ENCODE measurements around the gene RHOF.
"Not testable (repeated sequence)": the region's sequence is repeated elsewhere in the genome, so short reads cannot be mapped to it uniquely, and the experiment has no call there.

Gene RHOF

DNA sequence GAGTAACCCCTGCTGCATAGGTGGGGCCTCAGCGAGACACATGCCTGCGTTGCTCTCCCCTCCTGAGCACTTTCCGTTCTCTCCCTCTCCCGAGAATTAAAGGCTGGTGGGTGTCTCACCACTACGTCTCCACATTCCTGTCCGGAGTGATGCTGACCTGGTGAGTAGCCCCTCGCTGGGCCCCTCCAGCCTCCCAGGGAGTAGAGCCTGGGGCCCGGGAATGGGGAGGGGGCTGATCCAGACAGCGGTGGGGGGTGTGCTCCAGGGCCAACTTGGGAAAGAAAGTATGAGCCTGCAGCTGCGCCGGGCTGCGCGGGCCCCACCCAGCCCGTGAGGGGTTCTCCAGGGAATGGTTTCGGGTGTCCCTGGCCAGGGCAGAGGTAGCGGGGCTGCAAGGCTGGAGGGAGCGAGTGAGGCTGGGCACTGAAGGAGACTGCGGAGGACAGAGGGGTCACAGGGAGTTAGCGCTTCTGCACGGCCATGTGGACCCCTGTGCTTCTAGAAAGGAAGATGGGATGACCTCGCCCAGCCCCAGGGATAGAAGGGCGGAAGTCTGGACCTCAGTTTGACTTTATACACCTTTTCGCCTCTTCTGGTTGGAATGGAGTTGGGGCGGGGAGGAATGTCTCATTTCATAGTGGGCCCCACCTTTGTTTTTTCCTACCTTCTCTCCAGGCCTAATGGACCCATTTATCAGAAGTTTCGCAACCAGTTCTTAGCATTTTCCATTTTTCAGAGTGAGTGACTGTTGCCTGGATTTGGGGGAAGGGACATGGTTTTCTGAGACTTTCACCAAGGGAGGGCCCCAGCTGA is 22.5 kb downstream of the RHOF start:
- no peak for DNase-seq

DNA sequence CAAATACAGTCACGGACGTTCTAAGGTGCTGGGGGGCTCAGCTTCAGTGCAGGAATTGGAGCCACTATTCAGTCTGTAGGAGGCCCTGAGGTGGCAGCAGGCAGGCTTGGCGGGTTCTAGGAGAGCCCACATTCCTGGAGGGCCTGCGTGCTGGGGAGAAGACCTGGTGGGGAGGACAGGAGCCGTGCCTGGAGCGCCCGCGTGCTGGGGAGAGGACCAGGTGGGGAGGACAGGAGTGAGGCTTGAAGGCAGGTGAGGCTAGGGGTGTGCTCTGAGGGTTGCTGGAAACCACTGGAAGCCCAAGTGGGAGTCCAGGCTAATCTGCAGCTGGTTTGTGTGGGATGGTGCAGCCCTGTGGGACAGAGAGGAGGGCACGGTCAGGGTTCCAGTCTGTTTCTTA is 23.1 kb downstream of the RHOF start:
- DNase-seq: no peak

DNA sequence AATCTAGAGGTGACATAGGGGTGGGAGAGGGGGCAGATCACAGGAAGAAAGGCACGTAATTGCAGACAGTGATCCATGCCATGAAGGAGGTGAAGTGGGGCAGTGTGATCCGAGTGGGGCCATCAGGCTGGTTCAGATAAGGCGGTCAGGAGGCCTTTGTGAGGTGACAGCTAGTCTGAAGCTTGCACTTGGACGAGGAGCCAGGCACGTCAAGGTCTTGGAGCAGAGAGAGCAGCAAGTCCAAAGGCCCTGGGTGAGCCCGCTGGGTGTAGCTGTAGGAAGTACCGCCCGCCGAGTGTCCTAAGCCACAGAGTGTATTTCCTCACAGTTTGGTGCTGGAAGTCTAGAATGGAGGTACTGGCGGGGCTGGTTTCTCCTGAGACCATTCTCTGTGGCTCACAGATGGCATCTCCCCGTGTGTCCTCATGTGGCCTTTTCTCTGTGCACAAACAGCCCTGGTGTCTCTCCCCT is 23.6 kb downstream of the RHOF start:
- no peak for DNase-seq

DNA sequence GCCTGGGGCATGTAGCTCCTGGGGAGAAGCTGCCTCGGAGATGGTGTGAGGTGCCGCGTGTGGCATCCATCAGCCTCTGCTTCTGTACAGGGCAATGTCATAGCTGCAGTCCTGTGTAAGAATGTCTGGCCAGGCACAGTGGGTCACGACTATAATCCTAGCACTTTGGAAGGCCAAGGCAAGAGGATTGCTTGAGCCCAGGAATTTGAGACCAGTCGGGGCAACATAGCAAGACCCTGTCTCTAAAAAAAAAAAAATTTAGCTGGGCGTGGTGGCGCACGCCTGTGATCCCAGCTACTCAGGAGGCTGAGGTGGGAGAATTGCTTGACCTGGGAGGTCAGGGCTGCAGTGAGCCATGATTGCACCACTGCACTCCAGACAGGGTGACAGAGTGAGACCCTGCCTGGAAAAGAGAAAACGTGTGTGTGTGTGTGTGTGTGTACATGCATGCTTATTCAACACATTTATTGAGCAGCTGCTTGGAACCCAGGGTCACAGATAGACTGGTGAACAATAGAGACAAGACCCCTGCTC is 24.1 kb downstream of the RHOF start:
- no peak for DNase-seq

DNA sequence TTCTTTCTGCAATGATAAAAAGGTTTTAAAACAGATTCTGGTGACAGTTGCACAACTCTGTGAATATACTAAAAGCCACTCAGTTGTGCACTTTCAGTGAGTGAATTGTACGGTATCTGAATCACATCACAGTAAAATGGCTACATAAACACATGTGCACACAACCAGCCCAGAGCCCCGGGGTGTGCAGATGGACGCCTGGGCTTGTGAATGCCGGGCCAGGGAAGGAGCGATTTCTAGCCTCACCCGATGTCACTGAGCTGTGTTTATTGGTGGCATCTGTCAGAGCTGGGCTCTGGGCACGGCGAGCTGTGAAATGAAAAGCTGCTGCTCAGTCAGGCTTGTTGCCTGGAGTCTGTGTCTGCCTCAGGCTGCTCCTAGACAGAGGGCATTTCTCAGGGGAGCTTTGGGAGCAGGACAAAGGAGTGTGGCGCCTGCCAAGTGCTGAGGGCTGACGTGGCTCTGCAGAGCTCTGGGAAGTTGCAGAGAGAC is 25.9 kb downstream of the RHOF start:
- no peak for DNase-seq

DNA sequence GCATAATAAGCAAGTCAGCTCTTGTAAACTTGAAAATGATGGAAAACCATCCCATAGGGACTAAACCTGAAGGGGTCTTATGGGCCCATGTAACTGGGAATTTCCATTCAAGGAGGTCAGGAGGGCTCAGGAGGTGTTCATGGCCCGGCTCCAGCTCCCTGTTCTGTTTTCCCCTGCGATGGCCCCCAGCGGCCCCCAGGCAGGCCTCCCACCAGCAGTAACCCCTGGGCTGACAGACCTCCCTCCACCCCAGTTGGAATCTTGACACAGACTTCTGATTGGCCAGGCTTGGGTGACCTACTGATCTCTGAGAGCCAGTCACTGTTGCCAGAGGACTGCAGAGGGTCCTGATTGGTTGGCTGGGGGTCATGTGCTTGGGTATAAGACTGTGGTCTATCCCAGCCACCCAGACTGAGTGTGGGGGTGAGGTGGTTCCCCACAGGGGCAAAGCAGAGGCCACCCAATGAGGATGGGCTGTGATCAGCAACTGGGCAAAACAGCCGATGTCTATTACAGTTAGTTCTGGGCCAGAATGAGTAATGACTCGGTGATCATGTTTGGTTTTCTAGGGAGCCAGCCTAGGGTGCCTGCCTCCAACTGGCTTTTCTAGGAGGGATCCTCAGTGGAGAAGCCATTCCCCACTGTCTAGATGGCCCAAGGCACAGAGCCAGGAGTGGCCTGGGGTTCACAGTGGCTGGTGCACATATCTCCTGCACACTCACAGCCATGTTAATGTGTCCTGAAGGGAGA is 27.0 kb downstream of the RHOF start:
- no peak for DNase-seq

DNA sequence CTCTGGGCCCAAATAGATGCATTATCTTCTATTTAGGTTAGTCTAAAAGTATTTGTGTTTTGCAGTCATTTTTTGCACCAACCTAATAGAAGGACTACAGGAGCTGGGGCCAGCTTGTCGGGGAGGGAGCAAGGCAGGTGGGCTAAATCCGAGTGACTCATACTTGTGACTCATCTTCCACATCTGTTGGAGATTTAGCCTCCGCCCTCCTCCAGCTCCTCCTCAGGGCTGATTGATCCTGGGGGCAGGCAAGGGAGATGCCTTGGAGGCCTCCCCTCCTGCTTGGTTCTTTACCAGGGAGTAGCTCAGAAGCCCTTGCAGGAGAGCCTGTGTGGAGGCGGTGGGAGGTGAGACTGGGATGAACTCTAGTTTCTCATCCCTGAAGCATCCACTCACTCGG is 27.9 kb downstream of the RHOF start:
- DNase-seq: no peak

DNA sequence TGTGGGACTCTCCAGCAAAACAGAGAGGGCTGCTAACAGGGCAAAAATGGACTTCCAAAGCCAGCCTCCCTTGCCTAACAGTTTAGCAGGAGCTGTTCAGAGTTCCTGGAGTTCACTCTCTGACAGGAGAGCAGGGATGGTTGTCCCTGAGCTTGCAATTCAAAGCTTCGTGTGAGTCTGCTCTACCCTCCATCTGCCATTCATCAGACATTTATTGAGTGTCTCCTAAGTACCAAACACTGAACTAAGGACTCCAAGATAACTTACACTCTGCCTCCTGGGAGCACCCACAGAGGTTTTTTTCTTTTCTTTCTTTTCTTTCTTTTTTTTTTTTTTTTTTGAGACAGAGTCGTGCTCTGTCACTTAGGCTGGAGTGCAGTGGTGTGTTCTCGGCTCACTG is 28.7 kb downstream of the RHOF start:
- no peak for DNase-seq

DNA sequence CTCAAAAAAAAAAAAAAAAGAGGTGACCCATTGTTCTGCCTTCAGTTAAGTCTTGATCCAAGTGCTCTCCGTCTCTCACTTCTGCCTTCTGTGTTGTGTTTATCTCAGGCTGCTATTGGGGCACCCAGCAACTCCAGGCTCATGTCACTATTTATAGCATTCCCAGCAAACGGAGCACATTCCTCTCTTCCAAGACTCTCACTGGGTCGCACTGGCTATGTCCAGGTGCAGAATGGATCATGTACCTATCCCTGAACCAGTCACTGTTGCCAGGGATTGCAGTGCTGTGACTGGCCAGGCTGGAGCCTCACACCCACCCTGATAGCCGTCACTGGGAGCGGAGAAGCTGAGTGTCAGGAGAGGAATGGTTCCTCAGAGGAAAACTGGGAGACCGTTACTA is 31.2 kb downstream of the RHOF start:
- no peak for DNase-seq

DNA sequence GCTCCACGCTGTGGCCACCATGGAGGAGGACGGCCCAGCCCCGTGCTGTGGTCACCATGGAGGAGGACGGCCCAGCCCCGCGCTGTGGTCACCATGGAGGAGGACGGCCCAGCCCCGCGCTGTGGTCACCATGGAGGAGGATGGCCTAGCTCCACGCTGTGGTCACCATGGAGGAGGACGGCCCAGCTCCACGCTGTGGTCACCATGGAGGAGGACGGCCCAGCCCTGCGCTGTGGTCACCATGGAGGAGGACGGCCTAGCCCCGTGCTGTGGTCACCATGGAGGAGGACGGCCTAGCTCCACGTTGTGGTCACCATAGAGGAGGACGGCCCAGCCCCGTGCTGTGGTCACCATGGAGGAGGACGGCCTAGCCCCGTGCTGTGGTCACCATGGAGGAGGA is 35.0 kb downstream of the RHOF start:
- not testable (repeated sequence) for DNase-seq

DNA sequence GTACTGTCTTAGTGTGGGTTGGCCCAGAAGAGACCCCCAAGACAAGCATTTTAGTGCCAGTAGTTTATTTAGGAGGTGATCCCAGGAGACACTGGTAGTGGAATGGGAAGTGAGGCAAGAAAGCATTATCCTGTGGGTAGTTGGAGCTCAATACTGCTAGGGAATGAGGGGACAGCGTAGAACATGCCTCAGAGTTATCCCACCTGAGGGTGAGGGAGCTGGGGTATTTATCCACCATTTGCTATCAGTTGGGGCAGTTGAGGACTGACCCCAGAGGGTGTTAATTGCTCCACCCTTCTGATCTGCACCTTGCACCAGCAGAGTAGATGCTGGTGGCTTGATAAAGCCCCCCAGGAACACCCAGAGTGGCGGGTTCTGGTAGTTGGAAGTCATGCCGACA is 37.9 kb downstream of the RHOF start:
- no peak for DNase-seq

DNA sequence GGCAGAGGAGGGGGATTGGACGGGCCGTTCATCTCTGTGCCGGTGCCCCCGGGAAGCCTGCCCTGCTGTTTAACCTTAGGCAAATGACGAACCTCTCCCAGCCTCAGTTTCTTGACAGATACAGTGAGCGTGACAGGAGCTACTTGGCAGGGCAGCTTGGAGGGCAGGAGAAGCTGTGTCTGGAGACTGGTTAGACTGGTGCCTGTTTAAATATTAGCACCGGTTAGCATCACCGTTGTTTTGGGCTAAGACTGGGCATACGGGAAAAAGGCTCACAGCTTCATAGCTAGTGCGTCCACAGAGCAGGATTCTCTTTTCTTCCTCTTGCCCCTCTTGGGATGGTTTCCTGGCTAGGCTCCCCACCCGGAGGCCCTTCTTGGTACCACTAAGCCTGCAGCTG is 38.7 kb downstream of the RHOF start:
- DNase-seq: no peak

DNA sequence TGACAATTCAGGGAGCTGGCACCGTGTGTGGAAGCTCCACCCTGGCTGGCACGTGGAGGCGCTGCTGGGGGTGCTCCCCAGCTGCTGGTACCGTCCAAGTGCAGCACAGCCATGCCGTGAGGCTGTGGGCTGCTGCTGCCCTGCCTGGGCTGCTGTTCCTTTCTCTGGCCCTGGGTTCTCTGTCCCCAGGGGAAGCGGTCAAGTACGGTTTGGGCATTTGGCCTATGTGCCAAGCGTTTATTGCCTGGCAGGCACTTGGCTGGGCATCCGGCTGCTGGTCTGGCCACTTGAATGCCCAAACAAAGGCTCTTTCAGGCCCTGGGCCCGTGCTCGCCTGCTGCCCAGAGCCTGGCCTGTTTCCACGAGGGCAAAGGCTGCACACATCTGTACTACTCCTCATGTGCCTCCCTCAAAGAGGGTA is 39.6 kb downstream of the RHOF start:
- no peak for DNase-seq

DNA sequence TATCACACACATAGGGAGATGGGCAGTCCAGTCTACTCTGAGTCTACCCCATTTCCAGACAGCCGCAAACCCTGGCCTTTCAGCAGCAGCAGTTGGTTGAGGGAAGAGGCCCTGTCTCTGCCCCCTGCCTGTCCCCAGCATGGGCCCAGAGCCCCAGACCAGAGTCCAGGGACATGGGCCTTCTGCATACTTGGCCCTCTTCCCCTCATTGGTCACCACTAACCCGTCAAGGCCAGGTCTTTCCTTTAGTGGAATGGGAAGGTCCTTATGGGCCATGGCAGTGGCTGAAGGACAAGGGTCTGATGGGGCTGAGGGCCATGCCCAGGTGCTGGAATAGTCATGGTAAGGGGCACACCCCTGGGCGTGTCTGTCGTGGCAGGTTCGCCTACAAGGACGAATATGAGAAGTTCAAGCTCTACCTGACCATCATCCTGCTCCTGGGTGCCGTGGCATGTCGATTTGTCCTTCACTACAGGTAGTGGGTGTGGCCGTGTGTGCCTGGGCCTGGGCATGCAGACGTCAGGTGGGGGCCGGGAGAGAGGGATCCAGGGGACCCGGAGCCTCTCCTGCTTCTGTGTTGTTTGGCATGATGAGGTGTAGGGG is 41.6 kb downstream of the RHOF start:
- DNase-seq: no peak

DNA sequence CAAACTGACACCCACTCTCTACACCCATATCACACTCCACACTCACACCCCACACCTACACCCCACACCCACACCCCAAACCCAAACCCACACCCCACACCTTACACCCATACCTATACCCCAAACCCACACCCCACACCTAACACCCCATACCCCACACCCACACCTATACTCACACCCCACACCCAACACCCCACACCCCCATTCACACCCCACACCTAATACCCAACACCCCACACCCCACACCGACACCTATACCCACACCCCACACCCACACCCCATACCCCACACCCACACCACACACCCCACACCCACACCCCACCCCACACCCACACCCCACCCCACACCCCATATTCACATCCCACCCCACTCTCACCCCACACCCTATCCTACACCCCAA is 42.5 kb downstream of the RHOF start:
- DNase-seq: no peak

DNA sequence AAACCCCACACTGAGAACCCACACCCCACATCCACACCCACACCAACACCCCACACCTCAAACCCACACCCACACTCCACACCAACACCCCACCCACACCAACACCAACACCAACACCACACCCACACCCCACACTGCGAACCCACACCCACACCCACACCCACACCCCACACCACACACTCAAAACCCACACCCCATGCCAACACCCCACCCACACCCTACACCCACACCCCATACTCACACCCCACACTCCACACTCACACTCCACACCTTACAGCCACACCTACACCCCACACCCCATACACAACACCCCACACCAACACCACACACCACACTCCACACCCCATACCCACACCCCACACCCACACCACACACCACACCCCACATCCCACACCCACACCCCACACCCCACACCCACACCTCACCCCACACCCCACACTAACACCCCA is 43.0 kb downstream of the RHOF start:
- no peak for DNase-seq

DNA sequence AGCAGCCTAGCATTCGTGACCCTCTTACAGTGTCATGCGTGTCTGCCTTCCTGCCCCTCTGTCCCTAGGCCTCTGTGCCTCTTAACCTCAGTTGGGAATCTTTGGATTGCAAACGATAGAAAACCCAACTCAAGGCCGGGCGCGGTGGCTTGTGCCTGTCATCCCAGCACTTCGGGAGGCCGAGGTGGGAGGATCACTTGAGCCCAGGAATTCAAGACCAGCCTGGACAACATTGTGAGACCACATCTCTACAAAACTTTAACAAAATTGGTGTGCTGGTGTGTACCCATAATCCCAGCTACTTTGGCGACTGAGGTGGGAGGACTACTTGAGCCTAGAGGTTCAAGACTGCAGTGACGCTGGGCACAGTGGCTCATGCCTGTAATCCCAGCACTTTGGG is 44.2 kb downstream of the RHOF start:
- DNase-seq: no peak

DNA sequence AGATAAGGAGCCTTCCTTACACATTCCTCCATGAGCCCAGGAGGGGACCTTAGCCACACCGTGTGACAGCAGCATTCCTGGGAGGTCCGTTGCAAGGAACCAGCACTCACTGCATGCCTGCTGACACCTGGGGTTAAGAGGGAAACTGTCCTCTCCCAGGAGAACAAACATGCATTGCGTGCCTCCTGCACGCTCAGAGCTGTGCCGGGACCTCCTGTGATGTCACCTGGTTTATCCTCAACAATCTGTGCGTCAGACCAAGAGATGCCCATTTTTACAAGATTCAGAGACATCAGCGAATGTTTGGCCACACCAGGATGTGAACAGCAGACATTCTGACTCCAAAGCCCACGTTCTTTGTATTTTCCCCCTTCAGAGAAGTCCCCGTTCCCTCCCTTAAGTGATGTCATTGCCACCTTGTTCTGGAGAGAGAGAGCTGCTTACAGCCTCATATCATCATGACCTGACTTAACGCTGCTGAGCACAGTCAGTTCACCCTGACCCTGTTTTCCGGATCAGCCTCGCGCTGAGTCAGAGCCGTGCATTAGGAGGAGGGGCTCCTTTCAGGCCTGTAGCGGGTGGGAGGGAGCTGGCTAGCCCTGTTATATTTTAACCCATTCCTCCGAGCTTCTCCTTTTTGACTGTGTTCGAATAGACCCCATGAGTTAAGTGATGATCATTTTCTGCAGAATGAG is 44.8 kb downstream of the RHOF start:
- no peak for DNase-seq

DNA sequence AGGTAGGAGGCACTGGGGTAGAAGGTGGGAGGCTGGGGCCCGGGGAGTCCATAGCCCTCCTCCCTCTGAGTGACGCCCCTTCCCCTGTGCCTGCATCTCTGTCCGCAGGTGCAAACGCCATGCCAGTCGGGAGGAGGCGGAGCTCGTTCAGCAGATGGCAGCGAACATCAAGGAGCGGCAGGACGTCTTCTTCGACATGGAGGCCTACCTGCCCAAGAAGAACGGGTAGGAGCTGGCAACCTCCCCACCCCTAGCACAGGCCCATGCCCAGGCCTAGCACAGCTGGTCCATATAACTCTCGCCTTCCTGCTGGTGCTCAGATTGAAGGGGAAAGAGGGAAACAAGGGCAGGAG is 45.3 kb downstream of the RHOF start:
- DNase-seq: no peak

DNA sequence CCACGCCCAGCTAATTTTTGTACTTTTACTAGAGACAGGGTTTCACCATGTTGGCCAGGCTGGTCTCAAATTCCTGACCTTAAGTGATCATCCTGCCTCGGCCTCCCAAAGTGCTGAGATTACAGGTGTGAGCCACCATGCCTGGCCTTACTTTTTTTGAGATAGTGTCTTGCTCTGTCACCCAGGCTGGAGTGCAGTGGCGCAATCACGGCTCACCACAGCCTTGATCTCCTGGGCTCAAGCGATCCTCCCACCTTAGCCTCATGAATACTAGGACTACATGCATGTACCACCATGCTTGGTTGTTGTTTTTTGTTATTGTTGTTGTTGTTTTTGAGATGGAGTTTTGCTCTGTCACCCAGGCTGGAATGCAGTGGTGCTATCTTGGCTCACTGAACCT is 47.9 kb downstream of the RHOF start:
- DNase-seq: not testable (repeated sequence)

DNA sequence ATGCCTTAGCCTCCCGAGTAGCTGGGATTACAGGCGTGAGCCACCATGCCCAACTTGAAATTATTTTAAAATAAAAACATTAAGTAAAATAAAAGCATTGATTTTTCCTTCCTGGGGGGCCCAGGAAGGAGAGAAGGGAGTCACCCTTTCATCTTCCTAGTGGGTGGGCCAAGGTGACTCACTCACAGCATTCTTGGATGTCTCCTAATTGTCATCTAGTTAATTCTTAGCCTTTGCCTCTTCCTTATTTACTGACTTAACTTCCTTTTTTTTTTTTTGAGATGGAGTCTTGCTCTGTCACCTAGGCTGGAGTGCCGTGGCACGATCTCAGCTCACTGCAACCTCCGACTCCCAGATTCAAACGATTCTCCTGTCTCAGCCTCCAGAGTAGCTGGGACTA is 51.7 kb downstream of the RHOF start:
- no peak for DNase-seq

DNA sequence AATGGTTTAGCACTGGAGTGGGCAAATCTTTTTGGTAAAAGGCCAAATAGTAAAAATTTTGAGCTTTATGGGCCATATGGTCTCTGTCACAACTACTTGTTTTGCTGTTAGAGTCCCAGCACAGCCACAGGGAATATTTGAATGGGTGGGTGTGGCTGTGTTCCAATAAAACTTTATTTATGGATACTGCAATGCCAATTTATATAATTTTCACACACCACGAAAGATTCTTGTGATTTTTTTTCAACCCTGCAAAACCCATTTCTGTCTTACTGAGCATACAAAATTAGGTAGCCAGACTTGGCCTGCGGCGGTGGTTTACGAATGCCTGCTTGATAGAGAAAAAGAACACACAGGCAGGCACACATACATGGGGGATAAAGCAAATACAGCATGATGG is 52.6 kb downstream of the RHOF start:
- DNase-seq: no peak

DNA sequence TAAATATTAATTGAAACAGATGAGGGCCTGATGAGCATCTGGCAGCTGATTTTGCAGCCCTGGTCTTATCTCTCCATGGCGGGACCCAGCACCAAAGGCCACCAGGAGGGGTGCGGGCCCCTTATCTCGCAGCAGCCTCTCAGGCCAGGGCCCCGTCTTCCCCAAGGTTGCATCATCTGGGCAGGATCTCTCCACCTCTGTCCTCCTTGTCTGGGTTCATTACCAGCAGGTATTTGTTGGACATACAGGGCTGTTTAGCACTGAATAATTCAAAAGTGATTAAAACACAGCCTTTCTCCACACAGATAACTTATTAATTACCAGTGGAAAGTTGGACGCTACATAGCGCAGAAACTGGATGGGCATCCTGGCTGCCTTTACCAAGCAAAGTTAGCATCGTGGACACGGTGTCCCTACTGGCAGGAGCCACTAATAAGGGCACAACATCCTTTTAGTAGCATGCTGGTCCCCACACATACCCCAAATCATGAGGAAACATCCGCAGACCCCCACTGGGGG is 55.1 kb downstream of the RHOF start:
- DNase-seq: no peak

Data from cortex of kidney (tissue), 1 donor.